GM19463 (cell line): Measurements from ENCODE around the gene CPNE5.

ENCODE experiments used
- ATAC-seq: cut with Tn5 transposase; IDR thresholded peaks from one replicate; pipeline ENCODE4 v1.9.1; 2021; ENCODE audit warnings: mild to moderate bottlenecking, moderate library complexity; ENCODE audit not compliant: unreplicated experiment

CPNE5 gene

GRCh38 chr6:36838896-36839748 lies at the start of gene CPNE5:
CPNE5 (minus strand) TSS chr6:36839444; CDS start chr6:36839377, 67 bp downstream.
- no peak for ATAC-seq

GRCh38 chr6:36888115-36888643 lies 48.9 kb upstream of the CPNE5 start:
- ATAC-seq = no peak

GRCh38 chr6:36886950-36887618 lies 47.8 kb upstream of the CPNE5 start:
- ATAC-seq = no peak

- ATAC-seq = peak; percentile 98
These were observed 46.5 kb upstream of the CPNE5 start, which contains the start of gene C6orf89 for GRCh38 chr6:36885461-36886401. C6orf89 (plus strand) TSS chr6:36885952; CDS start chr6:36899445, 13,493 bp downstream.

- ATAC-seq = no peak
These were observed 45.4 kb upstream of the CPNE5 start for GRCh38 chr6:36884610-36885009.

GRCh38 chr6:36875250-36875633 lies 36.0 kb upstream of the CPNE5 start:
- ATAC-seq = no peak

- ATAC-seq = peak; percentile 83
These were observed 35.4 kb upstream of the CPNE5 start, which contains the start of gene PPIL1 for GRCh38 chr6:36874443-36875249. PPIL1 (minus strand) TSS chr6:36874803; CDS start chr6:36874772, 31 bp downstream.

- ATAC-seq = no peak
These were observed 34.6 kb upstream of the CPNE5 start for GRCh38 chr6:36873612-36874442.

GRCh38 chr6:36873115-36873514 lies 33.9 kb upstream of the CPNE5 start:
- ATAC-seq = no peak

- no peak for ATAC-seq
These were observed 32.4 kb upstream of the CPNE5 start for GRCh38 chr6:36871686-36872085.

GRCh38 chr6:36867471-36868224 lies 28.4 kb upstream of the CPNE5 start:
- no peak for ATAC-seq

GRCh38 chr6:36865835-36866234 lies 26.6 kb upstream of the CPNE5 start:
- no peak for ATAC-seq

GRCh38 chr6:36863670-36864540 lies 24.7 kb upstream of the CPNE5 start:
- no peak for ATAC-seq

- ATAC-seq = no peak
These were observed 23.7 kb upstream of the CPNE5 start for GRCh38 chr6:36862848-36863382.

- ATAC-seq = no peak
These were observed 23.1 kb upstream of the CPNE5 start for GRCh38 chr6:36862164-36862847.

- ATAC-seq = no peak
These were observed 20.9 kb upstream of the CPNE5 start for GRCh38 chr6:36860126-36860525.
